Measurements from ENCODE around the gene GPRC5D.

GPRC5D gene

DNA sequence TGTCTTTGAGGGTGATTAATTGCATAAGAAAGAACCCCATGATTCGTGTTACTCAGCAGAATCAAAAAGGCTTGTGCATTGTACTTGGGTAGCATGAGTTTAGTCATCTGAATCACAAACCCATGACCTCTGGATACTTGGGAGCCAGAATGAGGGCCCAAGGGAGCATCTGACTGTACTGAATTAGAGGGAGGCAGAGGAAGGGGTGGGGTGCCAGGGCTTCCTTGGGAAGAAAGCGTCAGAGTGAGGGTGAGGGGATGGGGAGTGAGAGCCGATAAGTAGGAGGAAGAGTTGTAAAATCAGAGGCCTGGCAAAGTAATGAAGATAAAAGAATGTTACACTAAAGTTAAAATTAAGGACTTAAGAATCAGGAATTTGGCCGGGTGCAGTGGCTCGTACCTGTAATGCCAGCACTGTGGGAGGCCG, 29.8 kb downstream of the GPRC5D start:
- Histone ChIP-seq H3K4me1 (no peaks in the 10 kb centered on the region; the same call in 1 of the 2 replicates), H3K27me3 (peaks cover 7% of the 10 kb centered on the region), H3K9me3 (no peaks in the 10 kb centered on the region), H3K36me3 (no peaks in the 10 kb centered on the region), H3K4me3 (ENCODE audit: low read depth, low read length) (no peak overlapping the region)
- TF ChIP-seq, protein P1, sequence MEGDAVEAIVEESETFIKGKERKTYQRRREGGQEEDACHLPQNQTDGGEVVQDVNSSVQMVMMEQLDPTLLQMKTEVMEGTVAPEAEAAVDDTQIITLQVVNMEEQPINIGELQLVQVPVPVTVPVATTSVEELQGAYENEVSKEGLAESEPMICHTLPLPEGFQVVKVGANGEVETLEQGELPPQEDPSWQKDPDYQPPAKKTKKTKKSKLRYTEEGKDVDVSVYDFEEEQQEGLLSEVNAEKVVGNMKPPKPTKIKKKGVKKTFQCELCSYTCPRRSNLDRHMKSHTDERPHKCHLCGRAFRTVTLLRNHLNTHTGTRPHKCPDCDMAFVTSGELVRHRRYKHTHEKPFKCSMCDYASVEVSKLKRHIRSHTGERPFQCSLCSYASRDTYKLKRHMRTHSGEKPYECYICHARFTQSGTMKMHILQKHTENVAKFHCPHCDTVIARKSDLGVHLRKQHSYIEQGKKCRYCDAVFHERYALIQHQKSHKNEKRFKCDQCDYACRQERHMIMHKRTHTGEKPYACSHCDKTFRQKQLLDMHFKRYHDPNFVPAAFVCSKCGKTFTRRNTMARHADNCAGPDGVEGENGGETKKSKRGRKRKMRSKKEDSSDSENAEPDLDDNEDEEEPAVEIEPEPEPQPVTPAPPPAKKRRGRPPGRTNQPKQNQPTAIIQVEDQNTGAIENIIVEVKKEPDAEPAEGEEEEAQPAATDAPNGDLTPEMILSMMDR (IDR thresholded peaks at IDR 0.05; ENCODE audit: low read depth, low read length): no peak
- DNase-seq: no peak

DNA sequence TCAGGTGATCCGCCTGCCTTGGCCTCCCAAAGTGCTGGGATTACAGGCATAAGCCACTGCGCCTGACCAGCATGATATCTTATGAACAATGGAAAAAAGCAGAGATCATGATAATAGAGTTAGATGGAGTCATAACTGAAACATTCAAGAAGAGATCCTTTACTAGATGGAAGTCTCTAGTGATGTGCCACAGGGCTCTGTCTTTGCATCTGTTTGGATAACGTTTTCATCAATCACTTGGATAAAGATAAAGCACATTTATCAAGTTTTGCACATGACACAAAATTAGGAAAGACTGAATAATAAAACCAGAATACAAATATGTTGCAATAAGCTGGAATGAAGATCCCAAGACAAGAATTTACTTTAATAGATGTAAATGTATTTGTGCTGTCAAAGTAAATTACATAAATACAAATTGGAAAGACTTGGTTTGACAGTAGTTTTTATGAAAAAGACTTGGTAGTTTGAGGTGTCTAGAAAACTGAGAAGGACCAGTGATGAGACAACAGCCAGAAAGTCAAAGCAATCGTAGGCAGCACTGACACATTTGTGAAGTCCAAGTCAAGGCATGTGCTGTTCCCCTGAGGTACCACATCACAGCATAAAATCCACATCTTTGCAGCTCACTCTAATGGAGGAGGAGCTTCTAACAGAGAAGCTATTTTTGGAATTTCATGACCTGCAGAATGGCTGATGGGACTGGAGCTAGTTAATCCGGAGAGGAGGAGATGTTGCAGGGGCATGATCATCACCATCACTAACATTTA, 32.1 kb downstream of the GPRC5D start:
- H3K4me3 ChIP-seq (ENCODE audit: low read depth, low read length): no peak overlapping the region
- H3K4me1 ChIP-seq: no peaks in the 10 kb centered on the region
- H3K27me3 ChIP-seq: peaks cover 11% of the 10 kb centered on the region
- TF ChIP-seq, protein P1 (IDR thresholded peaks at IDR 0.05; ENCODE audit: low read depth, low read length): no peak
- no peaks in the 10 kb centered on the region for H3K36me3 ChIP-seq
- no peak for DNase-seq
- no peaks in the 10 kb centered on the region for H3K9me3 ChIP-seq

DNA sequence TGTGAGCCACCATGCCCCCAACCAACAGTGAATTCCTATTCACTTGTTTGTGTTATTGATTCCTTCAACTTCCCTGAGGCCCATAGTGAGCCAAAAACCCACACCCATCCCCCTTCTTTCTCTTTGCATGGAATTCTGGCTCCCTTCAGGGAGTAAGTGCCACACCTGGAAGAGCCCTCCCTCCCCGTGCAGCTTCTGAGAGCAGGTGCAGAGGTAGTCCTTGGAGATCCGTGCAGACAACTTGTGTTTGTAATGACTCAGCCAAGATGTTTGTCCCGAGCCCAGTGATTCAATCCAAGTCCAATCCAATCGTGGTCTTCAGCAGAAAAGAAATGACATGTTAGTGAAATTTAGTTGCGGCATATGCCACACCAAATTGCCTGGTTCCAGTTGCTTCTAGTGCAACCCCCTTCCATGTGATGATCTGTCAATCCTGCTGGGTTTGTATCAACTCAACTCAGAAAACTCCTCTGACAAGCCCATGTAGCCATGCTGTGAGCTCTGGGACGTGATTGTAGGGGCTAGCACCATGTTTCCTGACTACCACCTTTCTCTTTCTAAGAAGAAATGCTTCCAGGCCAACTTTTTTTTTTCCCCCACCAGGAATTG, 33.1 kb downstream of the GPRC5D start:
- Histone ChIP-seq H3K4me1 (no peaks in the 10 kb centered on the region), H3K36me3 (no peaks in the 10 kb centered on the region), H3K27me3 (peaks cover 16% of the 10 kb centered on the region), H3K9me3 (no peaks in the 10 kb centered on the region), H3K4me3 (ENCODE audit: low read depth, low read length) (no peak overlapping the region)
- no peak for DNase-seq
- TF ChIP-seq, protein P1 (IDR thresholded peaks at IDR 0.05; ENCODE audit: low read depth, low read length): no peak

DNA sequence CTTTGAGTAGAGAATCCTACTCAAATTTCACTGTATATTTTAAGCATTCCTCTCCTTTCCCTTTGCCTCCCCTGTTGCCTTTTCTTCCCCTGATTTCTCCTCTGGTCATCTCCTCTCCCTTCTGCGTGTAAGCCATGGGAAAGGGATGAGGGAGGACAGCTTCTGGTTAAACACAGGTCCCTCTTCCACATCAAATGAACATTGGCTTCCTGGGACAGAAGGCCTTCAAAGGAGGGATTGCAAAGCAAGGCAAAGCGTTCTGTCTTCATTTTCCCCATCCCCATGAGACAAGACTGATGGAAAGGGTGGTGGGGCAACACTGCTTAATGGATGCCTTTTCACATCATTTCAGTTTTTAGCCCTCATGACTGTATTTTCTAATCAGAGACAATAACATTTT, 34.5 kb downstream of the GPRC5D start:
- no peak overlapping the region for H3K4me3 ChIP-seq (ENCODE audit: low read depth, low read length)
- no peaks in the 10 kb centered on the region for H3K9me3 ChIP-seq
- TF ChIP-seq, protein P1 (IDR thresholded peaks at IDR 0.05; ENCODE audit: low read depth, low read length): no peak
- H3K27me3 ChIP-seq: peaks cover 25% of the 10 kb centered on the region
- no peak for DNase-seq
- H3K4me1 ChIP-seq: no peaks in the 10 kb centered on the region
- no peaks in the 10 kb centered on the region for H3K36me3 ChIP-seq

DNA sequence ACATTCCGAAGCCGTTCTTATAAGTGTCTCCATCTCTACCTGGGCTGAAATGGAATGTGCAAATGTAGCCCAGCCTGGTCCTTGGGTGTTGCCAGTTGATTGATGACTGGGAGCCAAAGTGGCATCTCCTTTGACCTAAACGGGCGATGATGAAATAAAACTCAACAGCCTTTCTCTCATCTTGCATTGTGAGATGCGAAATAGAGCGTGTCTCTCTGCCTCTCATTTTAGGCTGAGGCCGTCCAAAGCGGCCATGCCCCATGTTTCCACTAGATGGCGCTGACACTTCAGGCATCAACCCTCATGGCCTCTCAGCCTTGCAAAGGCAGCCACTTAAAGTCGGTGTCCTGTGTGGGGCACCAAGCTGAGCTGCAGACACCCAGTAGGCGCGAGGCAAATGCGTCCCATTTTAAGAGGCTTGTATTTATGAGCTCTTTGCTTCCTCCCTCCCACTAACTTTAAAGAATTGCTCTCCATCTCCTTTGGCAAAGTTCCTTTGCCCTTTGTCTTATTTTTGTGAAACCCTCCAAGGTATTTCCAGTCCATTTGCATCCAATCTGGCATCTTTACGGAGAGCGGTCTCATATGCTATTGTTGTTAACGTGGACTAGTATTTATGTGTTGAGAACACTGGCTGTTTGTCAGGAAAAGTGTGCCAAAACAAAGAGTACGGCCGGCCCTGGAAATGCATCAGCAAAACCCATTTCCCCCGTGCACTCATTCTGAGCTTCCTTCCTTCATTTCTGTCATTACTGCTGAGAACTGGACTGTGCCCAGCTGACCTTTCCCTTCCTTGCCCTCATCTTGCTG, 35.6 kb downstream of the GPRC5D start:
- Histone ChIP-seq H3K4me1 (no peaks in the 10 kb centered on the region), H3K4me3 (ENCODE audit: low read depth, low read length) (no peak overlapping the region)
- TF ChIP-seq, protein P1 (IDR thresholded peaks at IDR 0.05; ENCODE audit: low read depth, low read length): peak; percentile 98

More for the DNA sequence above, 35.6 kb downstream of the GPRC5D start:
- H3K9me3 ChIP-seq: no peaks in the 10 kb centered on the region
- no peaks in the 10 kb centered on the region for H3K36me3 ChIP-seq
- DNase-seq: peak; percentile 79
- peaks cover 25% of the 10 kb centered on the region for H3K27me3 ChIP-seq

Measured in BE2C (cell line).